HG03565 (cell line): Measurements from ENCODE around the gene UAP1L1.
"Not testable (repeated sequence)": the region's sequence is repeated elsewhere in the genome, so short reads cannot be mapped to it uniquely, and the experiment has no call there.

Experiments used
- ATAC-seq: cut with Tn5 transposase; IDR thresholded peaks from one replicate; pipeline ENCODE4 v1.9.1; 2021; ENCODE audit warnings: mild to moderate bottlenecking, moderate library complexity; ENCODE audit not compliant: unreplicated experiment

Gene UAP1L1

GRCh38 chr9:137077010-137077747, at the start of gene UAP1L1:
UAP1L1 (plus strand) TSS chr9:137077517; CDS start chr9:137077533, 16 bp downstream.
- peak; percentile 44 for ATAC-seq

- ATAC-seq: no peak
Measured at GRCh38 chr9:137028263-137029057, 48.9 kb upstream of the UAP1L1 start.

GRCh38 chr9:137029058-137029936, 48.0 kb upstream of the UAP1L1 start:
- peak; percentile 33 for ATAC-seq

- ATAC-seq: no peak
Measured at GRCh38 chr9:137030006-137030405, 47.3 kb upstream of the UAP1L1 start.

GRCh38 chr9:137030538-137031527, 46.5 kb upstream of the UAP1L1 start:
- no peak for ATAC-seq

- no peak for ATAC-seq
Measured at GRCh38 chr9:137031904-137032640, 45.2 kb upstream of the UAP1L1 start, which contains the start of gene FUT7. FUT7 (minus strand) TSS chr9:137032088; CDS start chr9:137031991, 97 bp downstream.

GRCh38 chr9:137032858-137033257, 44.5 kb upstream of the UAP1L1 start:
- ATAC-seq: no peak

GRCh38 chr9:137033481-137033880, 43.8 kb upstream of the UAP1L1 start:
- not testable (repeated sequence) for ATAC-seq

- no peak for ATAC-seq
Measured at GRCh38 chr9:137034039-137034708, 43.1 kb upstream of the UAP1L1 start.

GRCh38 chr9:137034709-137035506, 42.4 kb upstream of the UAP1L1 start:
- no peak for ATAC-seq

- ATAC-seq: no peak
Measured at GRCh38 chr9:137035507-137035834, 41.8 kb upstream of the UAP1L1 start.

GRCh38 chr9:137035937-137036336, 41.4 kb upstream of the UAP1L1 start:
- no peak for ATAC-seq

GRCh38 chr9:137037035-137037434, 40.3 kb upstream of the UAP1L1 start:
- ATAC-seq: no peak

GRCh38 chr9:137037483-137037882, 39.8 kb upstream of the UAP1L1 start:
- no peak for ATAC-seq

GRCh38 chr9:137038916-137039315, 38.4 kb upstream of the UAP1L1 start:
- ATAC-seq: no peak

GRCh38 chr9:137039611-137040366, 37.5 kb upstream of the UAP1L1 start:
- ATAC-seq: no peak

- no peak for ATAC-seq
Measured at GRCh38 chr9:137040568-137040967, 36.7 kb upstream of the UAP1L1 start.
